ENCODE measurements around the gene GLB1L.
"Not testable (repeated sequence)": the region's sequence is repeated elsewhere in the genome, so short reads cannot be mapped to it uniquely, and the experiment has no call there.

GLB1L gene

GRCh38 chr2:219207134-219207883 lies 37.9 kb downstream of the GLB1L start:
- no peak for DNase-seq (ENCODE audit: low read depth, low spot score)

GRCh38 chr2:219206328-219207133 lies 38.7 kb downstream of the GLB1L start, which contains the start of gene ZFAND2B:
ZFAND2B (plus strand) TSS chr2:219206782; CDS start chr2:219206988, 206 bp downstream.
- peak; percentile 89 for DNase-seq (ENCODE audit: low read depth, low spot score)

GRCh38 chr2:219205981-219206327 lies 39.3 kb downstream of the GLB1L start:
- no peak for DNase-seq (ENCODE audit: low read depth, low spot score)

GRCh38 chr2:219205165-219205538 lies 40.1 kb downstream of the GLB1L start:
- DNase-seq (ENCODE audit: low read depth, low spot score): no peak

- DNase-seq (ENCODE audit: low read depth, low spot score): no peak
Observed at GRCh38 chr2:219204425-219205164, 40.6 kb downstream of the GLB1L start.

GRCh38 chr2:219201331-219201730 lies 43.9 kb downstream of the GLB1L start:
- DNase-seq (ENCODE audit: low read depth, low spot score): not testable (repeated sequence)

- DNase-seq (ENCODE audit: low read depth, low spot score): not testable (repeated sequence)
Observed at GRCh38 chr2:219200502-219201326, 44.5 kb downstream of the GLB1L start.

- DNase-seq (ENCODE audit: low read depth, low spot score): no peak
Observed at GRCh38 chr2:219199470-219200211, 45.6 kb downstream of the GLB1L start.

- DNase-seq (ENCODE audit: low read depth, low spot score): no peak
Observed at GRCh38 chr2:219198974-219199373, 46.3 kb downstream of the GLB1L start.

GRCh38 chr2:219197388-219197787 lies 47.9 kb downstream of the GLB1L start:
- DNase-seq (ENCODE audit: low read depth, low spot score): no peak

- DNase-seq (ENCODE audit: low read depth, low spot score): no peak
Observed at GRCh38 chr2:219186754-219187456, 58.3 kb downstream of the GLB1L start.

Data from activated CD4-positive, CD25-positive, alpha-beta regulatory T cell treated with anti-CD3 and anti-CD28 coated beads, Interleukin-2, amount 50 U/mL, for 16 hours (primary cell).